Omental fat pad (tissue), 4 donors: ENCODE data around the gene HOXA9. TPM values are rescaled to one million over a fixed set of nuclear protein-coding genes. Genes with fewer than 3 reads are reported as not detected.
A peak's percentile ranks its signal among the peaks of the same experiment; 100 is the strongest.

Source experiments
- ATAC-seq: fragments of 150-250 bp; one replicate; pipeline ENCODE4 v1.9.1; 2016; ENCODE audit warnings: mild to moderate bottlenecking, moderate library complexity; ENCODE audit not compliant: low FRiP score
- DNase-seq: peaks from one replicate; pipeline ENCODE4 v3.0.0-alpha.2; 2019; ENCODE audit warnings: low spot score
- total RNA-seq, 4 donors: library from RNA; depleted of rRNA; stranded (reverse); fragments of >200 nt; gene quantifications; one replicate each; pipeline ENCODE4 v1.1.0, GENCODE V29; 2016
- TF ChIP-seq, protein P1 (sequence below), 3 donors: fragments of 450-650 bp; IDR thresholded peaks; one replicate each; pipeline ENCODE4 v1.5.1; 2016 to 2017; ENCODE audit warnings: antibody characterized with exemption in 3 of 3, mild to moderate bottlenecking in 3 of 3, moderate library complexity in 2 of 3

HOXA9 gene
- total RNA-seq, 4 donors from 2014 or later: 0.19 to 2.4 (median 1.0) TPM; not detected in 1

DNA sequence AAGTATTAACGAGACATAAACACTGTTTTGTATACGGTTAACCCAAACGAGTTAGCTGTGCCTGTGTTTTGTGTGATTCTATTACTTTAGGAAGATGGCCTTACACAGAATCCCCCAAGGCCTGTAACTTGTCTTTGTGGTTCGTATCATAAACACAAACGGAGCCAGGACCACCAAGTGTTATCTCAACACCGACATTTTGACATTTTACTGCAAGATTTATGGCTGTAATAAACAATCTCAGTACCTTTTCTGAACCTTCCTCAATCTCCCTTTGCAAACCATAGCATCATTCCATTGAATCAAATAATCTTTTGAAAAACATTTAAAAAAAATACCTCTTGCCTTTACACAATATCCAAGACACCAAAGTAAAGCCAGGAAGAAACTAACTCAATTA, 32.4 kb downstream of the HOXA9 start:
- ATAC-seq: no peak
- TF ChIP-seq, protein P1, sequence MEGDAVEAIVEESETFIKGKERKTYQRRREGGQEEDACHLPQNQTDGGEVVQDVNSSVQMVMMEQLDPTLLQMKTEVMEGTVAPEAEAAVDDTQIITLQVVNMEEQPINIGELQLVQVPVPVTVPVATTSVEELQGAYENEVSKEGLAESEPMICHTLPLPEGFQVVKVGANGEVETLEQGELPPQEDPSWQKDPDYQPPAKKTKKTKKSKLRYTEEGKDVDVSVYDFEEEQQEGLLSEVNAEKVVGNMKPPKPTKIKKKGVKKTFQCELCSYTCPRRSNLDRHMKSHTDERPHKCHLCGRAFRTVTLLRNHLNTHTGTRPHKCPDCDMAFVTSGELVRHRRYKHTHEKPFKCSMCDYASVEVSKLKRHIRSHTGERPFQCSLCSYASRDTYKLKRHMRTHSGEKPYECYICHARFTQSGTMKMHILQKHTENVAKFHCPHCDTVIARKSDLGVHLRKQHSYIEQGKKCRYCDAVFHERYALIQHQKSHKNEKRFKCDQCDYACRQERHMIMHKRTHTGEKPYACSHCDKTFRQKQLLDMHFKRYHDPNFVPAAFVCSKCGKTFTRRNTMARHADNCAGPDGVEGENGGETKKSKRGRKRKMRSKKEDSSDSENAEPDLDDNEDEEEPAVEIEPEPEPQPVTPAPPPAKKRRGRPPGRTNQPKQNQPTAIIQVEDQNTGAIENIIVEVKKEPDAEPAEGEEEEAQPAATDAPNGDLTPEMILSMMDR (IDR thresholded peaks at IDR 0.05): no peak
- DNase-seq: no peak

DNA sequence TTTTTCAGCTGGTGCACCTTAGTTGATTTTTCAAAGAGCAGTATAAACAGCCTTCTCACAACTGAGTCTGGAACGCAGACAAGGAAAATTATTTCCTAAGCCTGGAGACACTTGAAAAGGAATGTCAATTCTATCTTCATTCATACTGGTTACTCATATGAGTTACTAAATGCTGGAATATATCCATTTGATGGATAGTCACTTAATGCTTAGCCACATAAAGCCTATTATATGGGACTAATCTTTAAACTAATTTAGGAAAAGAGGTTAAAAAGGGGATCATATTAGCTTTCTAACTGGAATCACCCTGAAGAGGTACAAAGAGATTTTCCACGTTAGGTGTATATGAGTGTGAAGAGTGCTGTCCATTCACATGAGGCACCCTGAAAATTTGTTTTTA, 33.1 kb downstream of the HOXA9 start:
- DNase-seq (no peak), ATAC-seq (no peak)
- TF ChIP-seq, protein P1 (IDR thresholded peaks at IDR 0.05): no peak

DNA sequence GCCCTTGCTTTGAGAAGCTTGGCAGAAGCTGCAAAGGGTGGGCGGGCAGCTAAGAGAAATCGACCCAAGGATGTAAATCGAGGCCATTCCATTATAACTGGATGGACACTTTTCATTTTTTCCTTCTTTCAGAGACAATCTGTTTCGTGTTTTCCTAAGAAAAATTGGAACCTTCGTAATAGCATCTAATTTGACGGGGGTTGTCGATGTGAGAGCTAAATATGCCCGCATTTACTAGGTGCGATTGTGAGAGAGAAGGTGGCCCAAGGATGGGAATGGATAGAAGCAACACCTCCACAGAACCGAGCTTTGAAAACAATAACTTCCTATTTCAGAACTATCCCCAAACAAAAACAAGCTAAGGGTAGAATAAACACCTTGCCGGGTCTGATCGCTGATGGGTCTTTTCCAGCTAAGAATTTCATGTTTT, 33.9 kb downstream of the HOXA9 start:
- ATAC-seq (no peak), DNase-seq (no peak)
- TF ChIP-seq, protein P1 (IDR thresholded peaks at IDR 0.05): no peak

DNA sequence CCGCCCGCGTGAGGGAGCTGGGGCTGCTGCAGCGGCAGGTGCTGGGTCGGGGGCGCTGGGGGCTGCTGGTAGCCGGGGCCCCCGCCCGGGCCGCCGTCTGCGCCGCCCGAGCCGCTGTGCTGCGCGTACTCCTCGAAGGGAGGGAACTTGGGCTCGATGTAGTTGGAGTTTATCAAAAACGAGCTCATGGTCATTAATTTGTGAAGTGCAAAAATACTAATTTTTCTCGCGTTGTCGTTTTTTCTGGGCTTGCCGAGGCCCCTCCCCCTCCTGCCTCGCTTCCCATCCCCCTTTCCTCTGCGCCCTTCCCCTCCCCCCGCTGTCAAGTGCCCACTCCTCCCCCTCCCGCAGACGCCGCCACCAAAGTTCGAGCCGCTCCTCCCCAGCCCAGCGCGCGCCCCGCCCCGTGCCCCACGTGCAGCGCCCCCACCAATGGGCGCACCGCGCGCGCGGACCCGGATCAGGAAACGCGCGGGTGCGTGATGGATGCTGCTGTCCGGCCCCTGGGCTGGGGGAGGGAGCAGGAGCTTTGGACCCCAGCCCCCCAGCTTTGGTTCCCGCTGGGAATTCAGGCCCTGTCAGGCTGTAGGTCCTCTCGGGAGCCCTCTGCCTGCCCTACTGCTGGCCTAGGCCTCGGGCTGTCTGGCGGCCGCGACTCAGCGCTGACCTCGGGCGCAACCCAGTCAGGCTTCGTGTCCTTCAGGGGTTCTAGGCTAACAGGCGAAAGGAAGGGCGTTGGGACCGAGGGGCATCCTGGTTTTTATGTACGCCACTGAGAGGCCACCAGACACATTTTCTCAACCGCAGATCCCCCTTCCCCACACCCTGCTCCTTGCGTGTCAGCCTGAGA, 34.6 kb downstream of the HOXA9 start, which contains the start of gene HOXA4:
Gene HOXA4 (minus strand): TSS at position 218 of the 850 bp plus-strand sequence. CDS start 24 bp downstream, at position 194.
- TF ChIP-seq, protein P1 (IDR thresholded peaks at IDR 0.05): no peak
- DNase-seq: peak; percentile 87
- peak; percentile 90 for ATAC-seq

DNA sequence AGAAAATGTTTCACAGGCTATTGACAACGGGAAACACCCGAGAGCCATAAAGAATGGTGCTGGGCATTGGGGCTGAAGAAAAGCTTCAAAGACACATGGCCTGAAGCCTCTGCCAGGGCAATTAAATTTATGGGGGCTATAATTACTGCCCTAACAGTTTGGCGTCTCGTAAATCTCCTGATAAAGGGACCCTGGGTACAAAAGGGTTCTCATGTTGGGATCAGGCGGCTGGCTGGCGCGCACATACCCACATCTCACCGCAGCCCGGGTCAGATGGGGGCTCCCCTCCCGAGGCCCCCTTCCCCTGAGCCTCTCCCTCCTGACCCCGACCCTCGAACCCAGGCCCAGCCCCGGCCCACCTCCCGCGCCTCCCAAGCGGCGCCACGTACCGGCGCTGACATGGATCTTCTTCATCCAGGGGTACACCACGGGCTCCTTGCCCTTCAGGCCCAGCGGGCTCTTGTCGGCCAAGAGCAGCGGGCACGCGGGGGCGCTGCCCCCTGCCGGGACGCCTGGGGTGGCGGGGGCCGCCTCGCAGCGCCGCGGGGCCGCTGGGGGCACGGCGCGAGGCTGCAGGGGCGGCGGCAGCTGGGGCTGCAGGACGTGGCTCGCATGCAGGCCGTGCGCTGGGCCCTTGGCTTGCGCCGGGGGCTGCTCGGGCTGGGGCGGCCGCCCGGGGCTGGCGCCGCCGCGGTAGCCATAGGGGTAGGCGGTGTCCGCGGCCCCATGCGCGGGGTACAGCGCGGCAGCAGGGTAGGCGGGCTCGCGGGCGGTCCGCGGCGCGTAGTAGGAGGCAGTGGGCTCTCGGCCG, 35.4 kb downstream of the HOXA9 start:
- ATAC-seq (peak; percentile 24), DNase-seq (peak; percentile 22)
- TF ChIP-seq, protein P1 (IDR thresholded peaks at IDR 0.05): no peak

DNA sequence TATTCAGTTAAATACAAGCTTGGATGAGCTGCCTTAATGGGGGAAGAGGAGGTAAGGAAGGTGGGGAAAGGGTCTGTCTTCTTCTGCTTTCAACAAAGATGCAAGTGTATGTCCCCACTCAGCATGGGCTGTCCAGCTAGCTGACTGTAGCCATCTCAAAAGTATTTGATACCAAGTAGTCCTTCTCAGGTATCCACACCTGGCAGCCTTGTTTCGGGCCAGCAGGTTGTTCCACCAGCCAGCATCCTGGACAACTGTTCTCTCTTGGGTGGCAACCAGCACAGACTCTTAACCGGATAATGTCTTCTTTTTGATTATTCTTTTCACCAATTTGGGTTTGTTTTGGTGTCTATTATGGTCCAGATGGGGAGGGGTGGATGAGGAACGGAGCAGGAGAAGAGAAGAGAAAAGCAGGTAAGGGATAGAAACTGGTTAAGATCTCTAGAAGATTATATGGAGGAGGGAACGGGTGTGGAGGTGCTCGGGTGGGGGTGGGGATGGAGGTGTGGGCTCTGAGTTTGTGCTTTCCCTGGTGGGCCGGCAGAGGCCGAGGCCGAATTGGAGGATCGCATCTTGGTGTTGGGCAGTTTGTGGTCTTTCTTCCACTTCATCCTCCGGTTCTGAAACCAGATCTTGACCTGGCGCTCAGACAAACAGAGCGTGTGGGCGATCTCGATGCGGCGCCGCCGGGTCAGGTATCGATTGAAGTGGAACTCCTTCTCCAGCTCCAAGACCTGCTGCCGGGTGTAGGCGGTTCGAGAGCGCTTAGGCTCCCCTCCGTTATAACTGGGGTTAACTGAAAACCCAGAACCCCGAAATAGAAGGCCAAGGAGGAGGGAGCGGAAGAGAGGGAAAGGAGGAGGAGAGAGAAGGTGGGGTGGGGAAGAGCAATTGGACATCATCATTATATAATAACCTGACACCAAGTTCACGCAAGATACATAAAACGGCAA, 36.3 kb downstream of the HOXA9 start:
- TF ChIP-seq, protein P1 (IDR thresholded peaks at IDR 0.05): no peak
- DNase-seq (peak; percentile 22), ATAC-seq (no peak)
